Common myeloid progenitor, CD34-positive (primary cell): Measurements from ENCODE around the gene CDYL2.

Experiments used
- CTCF ChIA-PET: fragments of 350-600 bp; sonication (Branson Sonifier 250); formaldehyde crosslinking; loops from one replicate; lab custom pipeline; 2021; ENCODE audit warnings: antibody characterized with exemption; lab: Charles Lee
- POLR2A ChIA-PET: fragments of 350-600 bp; sonication (Branson Sonifier 250); formaldehyde crosslinking; loops from one replicate; lab custom pipeline; 2021; ENCODE audit warnings: antibody characterized with exemption; lab: Charles Lee
- DNase-seq, 3 donors: peaks; one replicate each; pipeline versions ENCODE4 v3.0.0 to v3.0.0-alpha.2; 2013
- H3K27ac ChIP-seq, 2 experiments: 1 replicate in 1 of 2; 2 replicates in 1 of 2; pipeline ENCODE4 v1.7.0; 2013; ENCODE audit warnings: inconsistent platforms in 2 of 2, low read length in 2 of 2, mild to moderate bottlenecking in 2 of 2, low read depth in 1 of 2, moderate library complexity in 1 of 2; ENCODE audit not compliant: severe bottlenecking in 2 of 2, insufficient read depth in 1 of 2, poor library complexity in 1 of 2
- H3K27me3 ChIP-seq, 5 experiments: replicated peaks in 2 of 5; 1 replicate in 3 of 5; 2 replicates in 2 of 5; pipeline versions ENCODE4 v1.6.1 to v1.7.0; 2013; ENCODE audit warnings: low read length in 4 of 5, mild to moderate bottlenecking in 2 of 5, moderate library complexity in 2 of 5, inconsistent platforms in 1 of 5; ENCODE audit not compliant: insufficient read depth in 5 of 5, control insufficient read depth in 4 of 5
- H3K36me3 ChIP-seq, 4 experiments: 1 replicate in 2 of 4; 2 replicates in 2 of 4; pipeline versions ENCODE4 v1.6.1 to v1.7.0; 2013; ENCODE audit warnings: low read length in 3 of 4, control low read depth in 1 of 4, mild to moderate bottlenecking in 1 of 4; ENCODE audit not compliant: control insufficient read depth in 4 of 4, insufficient read depth in 4 of 4
- H3K4me1 ChIP-seq, 4 experiments: 1 replicate in 3 of 4; 2 replicates in 1 of 4; pipeline versions ENCODE4 v1.6.1 to v1.7.1; 2013; ENCODE audit warnings: low read length in 3 of 4, mild to moderate bottlenecking in 3 of 4, control low read depth in 1 of 4, inconsistent platforms in 1 of 4, moderate library complexity in 1 of 4; ENCODE audit not compliant: control insufficient read depth in 4 of 4, insufficient read depth in 4 of 4; ENCODE audit errors: control extremely low read depth in 1 of 4
- H3K4me3 ChIP-seq, 7 experiments: 1 replicate in 4 of 7; 2 replicates in 3 of 7; pipeline versions ENCODE4 v1.5.1 to v1.7.0; 2013; ENCODE audit warnings: mild to moderate bottlenecking in 7 of 7, low read length in 6 of 7, moderate library complexity in 6 of 7, inconsistent platforms in 2 of 7, low read depth in 2 of 7, control low read depth in 1 of 7; ENCODE audit not compliant: insufficient read depth in 4 of 7, control insufficient read depth in 1 of 7; ENCODE audit errors: extremely low read depth in 1 of 7
- H3K9me3 ChIP-seq, 5 experiments: 1 replicate in 4 of 5; 2 replicates in 1 of 5; pipeline versions ENCODE4 v1.6.1 to v1.7.1; 2013; ENCODE audit warnings: low read length in 4 of 5, mild to moderate bottlenecking in 2 of 5, inconsistent platforms in 1 of 5, low read depth in 1 of 5, moderate library complexity in 1 of 5; ENCODE audit not compliant: control insufficient read depth in 4 of 5, insufficient read depth in 2 of 5; ENCODE audit errors: control extremely low read depth in 1 of 5
- WGBS: methylation state at CpG from one replicate; pipeline ENCODE4 v1.1.5; 2013; ENCODE audit not compliant: insufficient coverage; 5-methylcytosine and 5-hydroxymethylcytosine counted together

The CDYL2 gene

DNA sequence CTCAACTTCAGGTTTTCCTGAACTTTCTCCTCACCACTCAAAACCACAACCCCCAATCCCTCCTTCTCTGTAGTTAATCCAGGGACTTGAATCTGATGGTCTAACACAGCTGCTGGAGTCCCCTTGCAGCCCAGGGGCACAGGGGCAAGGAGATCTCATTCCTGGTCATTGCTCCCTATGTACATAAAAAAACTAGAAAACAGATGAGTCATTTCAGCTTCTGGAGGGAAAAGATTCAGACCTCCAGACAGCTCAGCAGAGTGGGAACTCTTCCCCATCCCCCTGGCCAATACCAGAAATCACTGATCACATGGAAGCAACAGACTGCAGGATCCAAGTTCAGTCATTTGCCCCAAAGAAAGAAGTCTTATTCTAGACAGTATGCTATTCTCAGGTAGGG, 201.5 kb downstream of the CDYL2 start:
- DNase-seq: no peak
- Histone ChIP-seq H3K4me1 (peaks cover 0 to 7% (median 3%) of the 10 kb centered on the region in 4 experiments), H3K36me3 (peaks cover 0 to 39% (median 15%) of the 10 kb centered on the region in 4 experiments), H3K27ac (no peak overlapping the region), H3K4me3 (no peak overlapping the region), H3K27me3 (no peaks in the 10 kb centered on the region), H3K9me3 (peaks cover 0 to 8% (median 5%) of the 10 kb centered on the region in 5 experiments)
- POLR2A ChIA-PET: interaction anchor here (0.6 kb wide), 1 partner anchor 179 kb away, joined by 4 read pairs; no protein-coding TSS in a partner anchor
- CTCF ChIA-PET: interaction anchor here (0.7 to 1.3 kb wide), 3 partner anchors 14 to 76 kb away, joined by 3 to 4 read pairs (median 3); no protein-coding TSS in a partner anchor

DNA sequence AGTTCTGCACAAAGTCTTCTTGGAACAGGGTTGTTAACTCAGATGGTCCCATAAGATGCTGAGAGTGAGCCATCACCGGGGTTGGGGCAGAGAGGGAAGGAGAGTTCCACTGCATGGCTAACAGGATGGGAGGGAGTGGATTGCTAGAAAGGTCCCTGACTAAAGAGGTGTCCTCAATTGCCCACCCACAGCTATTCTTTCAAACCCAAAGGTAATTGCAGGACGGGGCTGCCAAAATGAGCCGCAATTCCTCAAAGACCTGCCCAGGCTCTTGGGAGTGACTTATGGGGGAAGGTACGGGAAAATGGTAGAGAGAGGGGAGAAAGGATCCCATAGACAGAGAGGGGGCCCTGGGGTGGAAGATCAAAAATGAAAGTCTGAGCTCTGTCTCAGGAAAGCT, 203.2 kb downstream of the CDYL2 start:
- 100% methylated on average over 1 of the region's 4 CpGs for WGBS
- CTCF ChIA-PET: no interaction called here
- Histone ChIP-seq H3K27ac (no peak overlapping the region), H3K27me3 (no peaks in the 10 kb centered on the region), H3K4me3 (no peak overlapping the region), H3K4me1 (peaks cover 0 to 3% (median 1%) of the 10 kb centered on the region in 4 experiments), H3K36me3 (peaks cover 0 to 23% (median 7%) of the 10 kb centered on the region in 4 experiments), H3K9me3 (peaks cover 0 to 4% (median 0%) of the 10 kb centered on the region in 5 experiments)
- POLR2A ChIA-PET: no interaction called here
- no peak for DNase-seq

DNA sequence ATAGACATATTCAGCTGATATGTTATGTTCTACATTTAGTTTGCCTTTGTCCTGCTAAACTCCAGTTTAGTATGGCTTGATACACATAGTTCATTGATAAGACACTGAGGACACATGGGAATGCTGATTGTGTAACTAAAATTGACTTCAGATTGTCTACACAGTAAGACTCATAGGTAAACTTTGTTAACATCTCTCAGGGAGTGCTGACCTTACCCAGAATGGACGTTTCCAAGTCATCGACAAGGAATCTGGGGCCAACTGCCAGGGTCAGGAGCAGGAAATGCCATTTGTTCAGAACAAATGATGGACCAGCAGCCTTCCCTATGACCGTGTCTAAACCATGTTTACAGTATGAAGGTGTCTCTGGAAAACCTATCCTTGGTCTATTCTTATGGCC, 204.9 kb downstream of the CDYL2 start:
- Histone ChIP-seq H3K4me1 (no peaks in the 10 kb centered on the region), H3K4me3 (no peak overlapping the region), H3K27ac (no peak overlapping the region), H3K9me3 (peaks cover 0 to 4% (median 0%) of the 10 kb centered on the region in 5 experiments), H3K27me3 (no peaks in the 10 kb centered on the region), H3K36me3 (peaks cover 0 to 16% (median 5%) of the 10 kb centered on the region in 4 experiments)
- DNase-seq: no peak
- ChIA-PET CTCF (interaction anchor here (1.7 kb wide), 1 partner anchor 73 kb away, joined by 5 read pairs; no protein-coding TSS in a partner anchor), POLR2A (no interaction called here)
- WGBS: 98% methylated on average over 3 of the region's 3 CpGs

DNA sequence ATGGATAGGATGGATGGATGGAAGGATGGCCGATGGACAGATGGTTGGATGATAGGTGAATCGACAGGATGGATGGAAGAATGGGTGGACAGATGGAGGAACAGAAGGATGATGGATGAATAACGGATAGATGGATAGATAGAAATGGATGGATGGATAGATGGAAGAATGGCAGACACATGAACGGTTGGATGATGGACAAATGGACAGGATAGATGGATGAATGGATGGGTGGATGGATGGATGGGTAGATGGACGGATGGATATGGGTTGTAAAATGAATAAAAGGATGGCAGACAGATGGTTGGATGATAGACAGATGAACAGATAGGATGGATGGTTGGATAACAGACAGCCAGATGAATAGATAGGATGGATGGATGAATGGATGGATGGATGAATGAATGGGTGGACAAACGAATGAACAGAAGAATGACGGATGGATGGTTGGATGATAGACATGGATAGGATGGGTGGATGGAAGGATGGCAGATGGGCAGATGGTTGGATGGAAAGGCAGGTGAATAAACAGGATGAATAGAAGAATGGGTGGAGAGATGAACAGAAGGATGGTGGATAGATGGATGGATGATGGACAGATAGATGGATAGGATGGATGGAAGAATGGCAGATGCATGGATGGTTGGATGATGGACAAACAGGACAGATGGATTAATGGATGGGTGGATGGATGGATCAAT, 207.7 kb downstream of the CDYL2 start:
- ChIA-PET POLR2A (no interaction called here), CTCF (no interaction called here)
- H3K4me3 ChIP-seq: no peak overlapping the region
- no peak overlapping the region for H3K27ac ChIP-seq
- peaks cover 0 to 7% (median 0%) of the 10 kb centered on the region in 4 experiments for H3K36me3 ChIP-seq
- peaks cover 4 to 10% (median 6%) of the 10 kb centered on the region in 4 experiments for H3K4me1 ChIP-seq
- no peak for DNase-seq
- peaks cover 0 to 4% (median 0%) of the 10 kb centered on the region in 5 experiments for H3K9me3 ChIP-seq
- 88% methylated on average over 7 of the region's 7 CpGs for WGBS
- H3K27me3 ChIP-seq: no peaks in the 10 kb centered on the region

DNA sequence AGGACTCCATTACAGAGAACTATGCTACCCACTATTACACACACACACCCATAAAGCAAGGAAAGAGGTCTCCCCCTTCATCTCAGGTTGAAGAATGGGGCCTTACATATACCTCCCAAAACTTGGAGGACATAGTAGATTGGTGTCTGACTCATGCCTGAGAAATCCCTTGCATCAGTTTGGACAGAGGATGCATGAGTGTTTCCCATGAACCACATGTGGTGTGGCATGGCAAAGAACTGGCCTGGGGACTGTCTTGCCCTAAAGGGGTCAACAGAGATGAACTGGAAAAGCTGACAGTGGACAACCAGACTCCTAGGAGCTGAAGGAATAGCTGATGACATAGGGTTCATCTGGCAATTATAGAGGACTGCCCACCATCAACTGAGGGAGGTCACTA, 209.6 kb downstream of the CDYL2 start:
- H3K4me3 ChIP-seq: no peak overlapping the region
- CTCF ChIA-PET: no interaction called here
- POLR2A ChIA-PET: no interaction called here

DNA sequence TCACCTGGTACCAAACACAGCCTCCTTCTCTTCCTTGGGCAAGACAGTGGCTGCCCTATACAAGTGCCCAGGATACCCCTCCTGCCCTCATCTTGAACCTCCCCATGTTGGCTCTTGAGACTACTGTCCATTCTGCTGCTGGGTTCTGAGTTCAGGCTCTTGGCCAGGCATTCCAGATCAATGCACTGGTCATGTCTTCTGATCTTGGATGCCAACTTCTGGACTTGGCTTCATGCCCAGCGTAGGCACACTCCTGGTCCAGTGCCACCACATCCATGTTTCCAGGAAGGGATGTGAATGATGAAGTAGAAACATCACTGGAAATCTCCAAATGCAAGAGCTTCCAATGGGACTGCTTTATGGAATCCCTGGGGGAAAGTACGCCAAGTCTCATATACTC, 212.1 kb downstream of the CDYL2 start:
- H3K9me3 ChIP-seq: peaks cover 0 to 4% (median 0%) of the 10 kb centered on the region in 5 experiments
- no peak for DNase-seq
- no peak overlapping the region for H3K4me3 ChIP-seq
- peaks cover 0 to 2% (median 0%) of the 10 kb centered on the region in 5 experiments for H3K27me3 ChIP-seq
- peaks cover 5 to 22% (median 16%) of the 10 kb centered on the region in 4 experiments for H3K4me1 ChIP-seq
- 100% methylated on average over 1 of the region's 2 CpGs for WGBS
- ChIA-PET POLR2A (no interaction called here), CTCF (no interaction called here)
- no peaks in the 10 kb centered on the region for H3K36me3 ChIP-seq
- H3K27ac ChIP-seq: no peak overlapping the region

More for the DNA sequence above, 209.6 kb downstream of the CDYL2 start:
- no peaks in the 10 kb centered on the region for H3K27me3 ChIP-seq
- no peak for DNase-seq
- peaks cover 0 to 4% (median 0%) of the 10 kb centered on the region in 5 experiments for H3K9me3 ChIP-seq
- H3K4me1 ChIP-seq: peaks cover 5 to 22% (median 16%) of the 10 kb centered on the region in 4 experiments
- H3K27ac ChIP-seq: no peak overlapping the region
- H3K36me3 ChIP-seq: peaks cover 0 to 4% (median 0%) of the 10 kb centered on the region in 4 experiments
